Suprapubic skin (tissue), 3 donors: Measurements from ENCODE around the gene RTBDN.

ENCODE experiments used
- CTCF ChIP-seq, 2 donors: fragments of 200-600 bp in 1 of 2; fragments of 450-650 bp in 1 of 2; sonication (generic) in 1 of 2; IDR thresholded peaks; one replicate each; pipeline ENCODE4 v1.5.1; 2016 to 2019; ENCODE audit warnings: antibody characterized with exemption in 2 of 2, mild to moderate bottlenecking in 1 of 2, moderate library complexity in 1 of 2
- POLR2AphosphoS5 ChIP-seq, 3 donors: sonication (generic); formaldehyde crosslinking; IDR thresholded peaks; one replicate each; pipeline ENCODE4 v1.6.1; 2017; ENCODE audit warnings: antibody characterized with exemption in 3 of 3

GRCh38 chr19:12864721-12865715 is 30.6 kb upstream of the RTBDN start:
- no peak for TF ChIP-seq CTCF (IDR thresholded peaks at IDR 0.05)
- no peak for TF ChIP-seq POLR2AphosphoS5 (IDR thresholded peaks at IDR 0.05)
